K562 (cell line): ENCODE data around the gene PMPCB. TPM values are rescaled to one million over a fixed set of nuclear protein-coding genes. Genes with fewer than 3 reads are reported as not detected.

Experiments
- BRD4 ChIP-seq: fragments of 200-600 bp; sonication (generic); IDR thresholded peaks from 2 replicates; pipeline ENCODE4 v1.6.1; 2017; ENCODE audit warnings: inconsistent platforms
- CREBBP ChIP-seq: IDR thresholded peaks from one replicate; pipeline ENCODE4 v1.6.1; 2012; ENCODE audit warnings: low read depth, mild to moderate bottlenecking, control low read depth, inconsistent platforms, low read length
- CREM ChIP-seq: IDR thresholded peaks from 2 replicates; pipeline ENCODE4 v1.6.1; 2014; ENCODE audit warnings: antibody characterized with exemption, low read depth
- DIDO1 ChIP-seq: fragments of 450-650 bp; IDR thresholded peaks from 2 replicates; pipeline ENCODE4 v1.6.1; 2016; ENCODE audit warnings: low read depth, missing biosample characterization, missing genetic modification characterization
- EP400 ChIP-seq: fragments of 450-650 bp; IDR thresholded peaks from 2 replicates; pipeline ENCODE4 v1.6.1; 2017; ENCODE audit warnings: antibody characterized with exemption, mild to moderate bottlenecking, moderate library complexity
- FIP1L1 ChIP-seq: fragments of 200-400 bp; formaldehyde crosslinking; IDR thresholded peaks from 2 replicates; pipeline ENCODE4 v1.6.1; 2018; ENCODE audit warnings: mild to moderate bottlenecking, low read depth, low read length; ENCODE audit not compliant: poor library complexity, severe bottlenecking
- FOXA1 ChIP-seq: fragments of 450-650 bp; IDR thresholded peaks from 2 replicates; pipeline ENCODE4 v1.6.1; 2016; ENCODE audit warnings: mild to moderate bottlenecking, borderline replicate concordance
- FOXK2 ChIP-seq, 2 experiments: fragments of 450-650 bp; IDR thresholded peaks in 1 of 2; conservative IDR thresholded peaks in 1 of 2; 2 replicates each; pipeline ENCODE4 v1.6.1; 2016; ENCODE audit warnings: low read depth in 2 of 2, mild to moderate bottlenecking in 1 of 2
- HDAC1 ChIP-seq, 2 experiments: fragments of 450-650 bp; IDR thresholded peaks; 2 replicates each; pipeline ENCODE4 v1.6.1; 2016 to 2017; ENCODE audit warnings: inconsistent platforms in 1 of 2, mild to moderate bottlenecking in 1 of 2, moderate library complexity in 1 of 2
- HMBOX1 ChIP-seq: sonication (generic); IDR thresholded peaks from 2 replicates; pipeline ENCODE4 v1.6.1; 2016
- IRF9 ChIP-seq: fragments of 450-650 bp; IDR thresholded peaks from 2 replicates; pipeline ENCODE4 v1.6.1; 2016; ENCODE audit warnings: missing biosample characterization, missing genetic modification characterization
- JUNB ChIP-seq: fragments of 450-650 bp; formaldehyde crosslinking; conservative IDR thresholded peaks from 2 replicates; pipeline ENCODE4 v1.4.0; 2020; ENCODE audit warnings: mild to moderate bottlenecking
- MEIS2 ChIP-seq: fragments of 450-650 bp; IDR thresholded peaks from 2 replicates; pipeline ENCODE4 v1.6.1; 2014; ENCODE audit warnings: mild to moderate bottlenecking; ENCODE audit not compliant: partially characterized antibody
- MXI1 ChIP-seq: IDR thresholded peaks from 2 replicates; pipeline ENCODE4 v1.6.1; 2011; ENCODE audit warnings: low read depth, mild to moderate bottlenecking, improper control_type of control experiment, low read length
- NFRKB ChIP-seq: fragments of 450-650 bp; IDR thresholded peaks from 2 replicates; pipeline ENCODE4 v1.6.1; 2016; ENCODE audit warnings: low read depth
- NKRF ChIP-seq: fragments of 450-650 bp; IDR thresholded peaks from 2 replicates; pipeline ENCODE4 v1.6.1; 2016; ENCODE audit warnings: borderline replicate concordance
- NR0B1 ChIP-seq: fragments of 450-650 bp; IDR thresholded peaks from one replicate; pipeline ENCODE4 v1.6.1; 2018; ENCODE audit warnings: mild to moderate bottlenecking, moderate library complexity; ENCODE audit not compliant: partially characterized antibody
- OTX1 ChIP-seq: fragments of 450-650 bp; formaldehyde crosslinking; IDR thresholded peaks from 2 replicates; pipeline ENCODE4 v1.4.0; 2022; ENCODE audit warnings: mild to moderate bottlenecking
- RBM25 ChIP-seq: fragments of 200-400 bp; formaldehyde crosslinking; IDR thresholded peaks from 2 replicates; pipeline ENCODE4 v1.6.1; 2018; ENCODE audit warnings: low read length, low read depth, moderate library complexity; ENCODE audit not compliant: severe bottlenecking
- RUNX1 ChIP-seq: sonication (generic); IDR thresholded peaks from 2 replicates; pipeline ENCODE4 v1.6.1; 2016; ENCODE audit warnings: antibody characterized with exemption, low read depth
- SIN3B ChIP-seq: fragments of 450-650 bp; IDR thresholded peaks from 2 replicates; pipeline ENCODE4 v1.6.1; 2017; ENCODE audit warnings: low read depth, mild to moderate bottlenecking, moderate library complexity
- SMARCC2 ChIP-seq: fragments of 450-650 bp; IDR thresholded peaks from 2 replicates; pipeline ENCODE4 v1.6.1; 2017; ENCODE audit warnings: antibody characterized with exemption, moderate library complexity, mild to moderate bottlenecking, low read depth
- SPI1 ChIP-seq: IDR thresholded peaks from 2 replicates; pipeline ENCODE4 v1.6.1; 2011; ENCODE audit warnings: low read depth, low read length, control low read depth, borderline replicate concordance
- TBL1XR1 ChIP-seq, 2 experiments: IDR thresholded peaks; 2 replicates each; pipeline ENCODE4 v1.6.1; 2012; ENCODE audit warnings: improper control_type of control experiment in 2 of 2, low read length in 2 of 2, mild to moderate bottlenecking in 1 of 2
- ZNF316 ChIP-seq: fragments of 450-650 bp; IDR thresholded peaks from 2 replicates; pipeline ENCODE4 v1.6.1; 2016
- ZZZ3 ChIP-seq: fragments of 450-650 bp; IDR thresholded peaks from 2 replicates; pipeline ENCODE4 v1.6.1; 2016; ENCODE audit warnings: antibody characterized with exemption, mild to moderate bottlenecking, moderate library complexity
- polyA plus RNA-seq, 8 experiments: library from polyadenylated mRNA; depleted of rRNA in 4 of 8; stranded (reverse) in 5 of 8; unstranded in 3 of 8; fragments of >200 nt; fragmentation: Nextera tagmentation in 2 of 8; fragmentation: Illumina TruSeq in 1 of 8; extraction: Ambion mirVana in 2 of 8; extraction: Trizol in 1 of 8; gene quantifications; 2 replicates each; pipeline versions ENCODE4 v1.2.1 to v1.2.3, GENCODE V29; 2011 to 2014; ENCODE audit warnings: inconsistent platforms in 1 of 8, missing spikeins in 1 of 8
- total RNA-seq, 7 experiments: library from RNA; depleted of rRNA in 6 of 7; stranded (reverse); fragments of >200 nt in 6 of 7; fragmentation: Illumina TruSeq in 2 of 7; extraction: Trizol in 2 of 7; gene quantifications; 2 replicates each; pipeline versions ENCODE4 v1.2.1 to v1.2.3, GENCODE V29; 2011 to 2021; ENCODE audit warnings: low replicate concordance in 1 of 7

The PMPCB gene
- total and polyA plus RNA-seq, 9 of the 15 experiments (the other 6 are each of a cell fraction or from before 2014, with no cell fraction given): 61.2 to 209 (median 105) TPM

GRCh38 chr7:103344453-103345149, 47.4 kb downstream of the PMPCB start, which contains the start of gene DNAJC2 (continued):
- TF ChIP-seq TBL1XR1 (IDR thresholded peaks at IDR 0.05; ENCODE audit: low read length in 2 of 2) (no peak), ZZZ3 (0 out of 2 replicates have a peak, but pooled peaks have one; percentile 39), HDAC1 (IDR thresholded peaks at IDR 0.05) (peak in 1 of 2 experiments; percentile 95; a peak in 2 of 4 replicates), BRD4 (peak; percentile 97), MXI1 (peak; percentile 96), FIP1L1 (peak; percentile 25), FOXA1 (no peak), SMARCC2 (no peak; the same call in 1 of the 2 replicates), NKRF (peak; percentile 96), CREM (peak; percentile 95), JUNB (CRISPR knock-in tag) (no peak), FOXK2 (conservative IDR thresholded peaks at IDR 0.05 in 1 of 2, IDR thresholded peaks at IDR 0.05 in 1 of 2; ENCODE audit: low read depth in 2 of 2) (peak; percentile 62 to 79; a peak in 2 of 4 replicates), EP400 (peak; percentile 99), CREBBP (no peak), SIN3B (peak; percentile 83), HMBOX1 (peak; percentile 95), NR0B1 (no peak), RBM25 (no peak), ZNF316 (0 out of 2 replicates have a peak, but pooled peaks have one; percentile 4), DIDO1 (tag) (peak; percentile 88), MEIS2 (no peak), IRF9 (no peak), SPI1 (no peak), RUNX1 (no peak), NFRKB (peak; percentile 91), OTX1 (CRISPR knock-in tag) (peak; percentile 93)
